Measurements from ENCODE around the gene UBE2Q1.

Gene UBE2Q1

DNA sequence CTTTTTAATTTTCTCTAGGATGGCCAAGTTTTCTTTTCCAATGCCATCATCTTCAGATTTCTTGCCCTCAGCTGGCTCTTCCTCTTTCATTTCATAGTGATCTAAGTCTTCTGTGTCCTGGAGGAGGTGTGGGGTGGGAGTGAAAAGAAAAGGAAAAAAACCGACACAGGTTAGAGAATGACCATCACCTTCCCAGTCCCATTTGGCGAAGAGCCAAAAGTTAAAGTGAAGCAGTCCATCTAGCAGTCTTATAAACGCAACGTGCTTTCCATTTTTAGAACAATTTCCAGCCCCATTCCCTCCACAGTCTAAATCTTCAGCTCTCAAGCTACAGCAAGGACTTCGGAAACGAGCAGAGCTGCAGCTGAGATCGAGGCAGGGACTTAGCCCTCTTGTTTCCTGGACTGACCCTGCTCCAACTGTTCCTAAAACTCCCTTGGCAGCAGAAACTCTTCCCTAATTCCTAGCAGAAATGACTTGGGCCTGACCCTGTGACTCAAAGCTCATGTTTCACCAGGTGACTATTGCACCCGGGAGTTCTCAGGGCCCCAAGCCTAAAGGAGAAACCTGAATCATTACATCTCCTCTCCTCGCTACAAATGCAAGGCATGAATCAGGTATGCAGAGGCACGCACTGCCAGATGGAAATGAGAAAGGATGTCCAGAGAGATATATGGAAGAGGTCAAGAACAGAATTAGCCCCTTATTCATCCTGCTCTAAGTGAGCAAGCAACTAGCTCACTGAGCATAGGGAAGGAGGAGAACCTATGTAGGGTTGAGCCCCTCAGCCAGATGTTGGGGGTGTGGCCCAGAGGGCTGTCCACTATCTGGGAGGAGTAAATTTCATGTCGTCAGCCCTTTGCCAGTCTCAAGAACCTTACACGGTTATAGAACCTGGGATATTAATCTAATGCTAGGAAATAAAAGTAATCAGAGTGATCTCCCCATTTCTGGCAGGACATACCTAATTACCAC, 5.1 kb downstream of the UBE2Q1 start:
- no peaks in the 10 kb centered on the region for H3K27me3 ChIP-seq (ENCODE audit: insufficient read depth, poor library complexity, severe bottlenecking)
- no peak overlapping the region for H3K4me3 ChIP-seq (replicated peaks; ENCODE audit: insufficient read depth, low read length)
- DNase-seq (ENCODE audit: low read depth in 1 of 2, low spot score in 1 of 2) = no peak
- TF ChIP-seq GABPA (IDR thresholded peaks at IDR 0.05; ENCODE audit: low read depth) (no peak), CTCF (IDR thresholded peaks at IDR 0.05; ENCODE audit: insufficient read depth, low read length) (no peak), SPI1 (IDR thresholded peaks at IDR 0.05; ENCODE audit: borderline replicate concordance, low read depth) (no peak), REST (IDR thresholded peaks at IDR 0.05; ENCODE audit: insufficient replicate concordance, low read depth) (no peak), POLR2AphosphoS5 (IDR thresholded peaks at IDR 0.05; ENCODE audit: low read depth) (no peak)
- no peak overlapping the region for H3K27ac ChIP-seq (replicated peaks)

- TF ChIP-seq SPI1 (IDR thresholded peaks at IDR 0.05; ENCODE audit: borderline replicate concordance, low read depth) (no peak), GABPA (IDR thresholded peaks at IDR 0.05; ENCODE audit: low read depth) (no peak)
- no peak for DNase-seq (ENCODE audit: low read depth in 1 of 2, low spot score in 1 of 2)
- H3K4me3 ChIP-seq (replicated peaks; ENCODE audit: insufficient read depth, low read length) = no peak overlapping the region
- no peaks in the 10 kb centered on the region for H3K27me3 ChIP-seq (ENCODE audit: insufficient read depth, poor library complexity, severe bottlenecking)
- H3K27ac ChIP-seq (replicated peaks) = no peak overlapping the region
These were observed 6.4 kb downstream of the UBE2Q1 start for GRCh38 chr1:154552036-154552435.

GRCh38 chr1:154551474-154551873, 7.0 kb downstream of the UBE2Q1 start:
- DNase-seq (ENCODE audit: low read depth in 1 of 2, low spot score in 1 of 2) = no peak
- TF ChIP-seq POLR2AphosphoS5 (IDR thresholded peaks at IDR 0.05; ENCODE audit: low read depth) (no peak), SPI1 (IDR thresholded peaks at IDR 0.05; ENCODE audit: borderline replicate concordance, low read depth) (no peak), REST (IDR thresholded peaks at IDR 0.05; ENCODE audit: insufficient replicate concordance, low read depth) (no peak), GABPA (IDR thresholded peaks at IDR 0.05; ENCODE audit: low read depth) (no peak), CTCF (IDR thresholded peaks at IDR 0.05; ENCODE audit: insufficient read depth, low read length) (no peak)
- Histone ChIP-seq H3K4me3 (replicated peaks; ENCODE audit: insufficient read depth, low read length) (no peak overlapping the region), H3K27me3 (ENCODE audit: insufficient read depth, poor library complexity, severe bottlenecking) (no peaks in the 10 kb centered on the region), H3K27ac (replicated peaks) (no peak overlapping the region)

DNA sequence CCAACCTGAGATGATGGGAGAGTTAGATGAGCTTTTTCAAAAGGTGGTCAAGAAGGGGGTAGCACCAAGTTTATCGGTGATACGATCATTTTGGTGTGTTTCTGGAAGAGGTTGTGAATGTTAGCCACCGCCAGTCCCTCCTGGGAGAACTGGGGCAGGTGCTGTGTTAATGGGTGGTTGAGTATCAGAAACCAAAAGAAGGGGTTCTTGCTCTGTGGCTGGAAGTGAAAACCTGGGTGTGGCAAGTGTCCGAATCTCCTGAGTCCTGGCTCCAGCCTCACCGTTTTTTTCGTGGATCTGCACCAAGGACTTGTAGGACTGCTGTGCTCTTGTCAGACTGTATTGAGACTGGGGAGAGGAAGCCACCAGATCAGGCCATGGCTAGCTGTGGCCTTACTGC, 7.8 kb downstream of the UBE2Q1 start:
- Histone ChIP-seq H3K27me3 (ENCODE audit: insufficient read depth, poor library complexity, severe bottlenecking) (no peaks in the 10 kb centered on the region), H3K27ac (replicated peaks) (no peak overlapping the region), H3K4me3 (replicated peaks; ENCODE audit: insufficient read depth, low read length) (no peak overlapping the region)
- no peak for DNase-seq (ENCODE audit: low read depth in 1 of 2, low spot score in 1 of 2)
- TF ChIP-seq POLR2AphosphoS5 (IDR thresholded peaks at IDR 0.05; ENCODE audit: low read depth) = no peak
- TF ChIP-seq CTCF (IDR thresholded peaks at IDR 0.05; ENCODE audit: insufficient read depth, low read length) = no peak
- TF ChIP-seq GABPA (IDR thresholded peaks at IDR 0.05; ENCODE audit: low read depth) = no peak
- TF ChIP-seq SPI1 (IDR thresholded peaks at IDR 0.05; ENCODE audit: borderline replicate concordance, low read depth) = no peak
- no peak for TF ChIP-seq REST (IDR thresholded peaks at IDR 0.05; ENCODE audit: insufficient replicate concordance, low read depth)
